Pons (tissue), 1 donor: ENCODE results near the gene TMEM163.

Experiments used
- DNase-seq: peaks from one replicate; pipeline ENCODE4 v3.0.0-alpha.2; 2016; ENCODE audit warnings: low spot score

The TMEM163 gene

GRCh38 chr2:134722728-134723127 lies 3.9 kb upstream of the TMEM163 start:
- DNase-seq: no peak

GRCh38 chr2:134721596-134721995 lies 2.8 kb upstream of the TMEM163 start:
- DNase-seq: no peak

- DNase-seq: no peak
Measured at GRCh38 chr2:134718023-134718816, 580 bp downstream of the TMEM163 start.

DNA sequence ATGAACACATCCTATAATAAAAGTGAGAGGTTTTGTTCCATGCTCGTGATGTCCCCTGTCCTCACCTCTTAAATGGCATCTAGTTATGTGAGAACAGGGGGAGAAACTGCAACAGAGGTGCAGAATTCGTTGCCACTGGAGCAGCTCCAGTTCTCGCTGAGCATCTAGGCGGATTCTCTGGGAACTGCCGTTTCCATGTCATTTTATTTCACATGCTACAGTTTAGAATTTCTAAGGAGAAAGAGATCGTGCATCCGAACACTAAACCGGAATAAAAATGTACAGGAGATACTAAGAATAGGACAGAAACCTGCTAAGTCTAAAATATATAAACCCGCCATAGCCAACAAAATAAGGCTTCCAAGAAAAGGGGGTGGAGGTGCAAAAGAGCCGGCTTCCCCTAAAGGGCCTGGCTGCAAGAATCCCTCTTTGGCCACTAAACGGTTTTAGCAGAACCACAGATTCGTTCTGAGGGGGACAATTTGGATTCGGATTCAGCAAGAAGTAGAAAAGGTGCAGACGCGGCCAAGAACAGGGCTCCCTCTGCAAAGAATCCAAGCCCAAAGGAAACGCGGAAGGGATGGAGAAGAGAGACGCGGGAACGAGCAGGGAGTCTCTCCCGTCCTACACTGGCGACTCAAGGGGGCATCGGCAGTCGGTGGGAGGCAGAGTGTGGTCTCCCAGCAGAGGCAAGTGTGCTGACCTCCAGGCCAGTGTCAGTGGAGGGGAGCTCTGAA lies 1.3 kb downstream of the TMEM163 start:
- no peak for DNase-seq

- DNase-seq: no peak
Measured at GRCh38 chr2:134716721-134717243, 2.0 kb downstream of the TMEM163 start.

DNA sequence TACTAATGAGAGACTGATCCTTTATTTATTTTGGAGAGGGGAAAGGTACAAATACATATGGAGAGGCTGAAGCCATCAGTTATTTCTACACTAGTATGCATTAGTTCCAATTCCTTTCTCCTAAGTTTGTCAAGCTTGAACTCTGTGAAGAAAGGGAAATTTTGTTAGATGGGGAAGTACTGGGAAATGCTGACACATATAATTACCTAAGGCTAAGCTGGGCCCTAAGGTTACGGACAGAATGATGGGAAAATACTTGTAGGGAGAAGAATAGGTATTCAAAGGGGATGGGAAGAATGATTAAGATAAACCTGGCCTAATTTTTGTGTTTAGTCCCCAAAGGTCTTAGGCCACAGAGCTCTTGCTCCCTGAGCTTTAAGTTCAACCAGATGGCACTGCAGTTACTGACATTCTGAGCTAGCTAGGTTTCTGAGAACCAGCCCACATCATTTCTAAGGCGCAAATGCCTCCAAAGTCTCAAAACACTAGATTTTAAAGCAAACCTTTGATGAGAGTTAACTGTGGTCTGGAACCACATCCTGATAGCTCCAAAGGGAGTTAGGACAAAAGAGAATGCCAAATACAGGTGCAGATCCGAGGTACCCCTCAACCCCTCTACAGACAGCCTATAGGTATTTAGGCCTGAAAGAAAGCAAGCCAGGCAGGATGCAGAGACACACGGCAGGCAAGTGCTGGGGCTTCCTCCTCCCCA lies 2.7 kb downstream of the TMEM163 start:
- no peak for DNase-seq

DNA sequence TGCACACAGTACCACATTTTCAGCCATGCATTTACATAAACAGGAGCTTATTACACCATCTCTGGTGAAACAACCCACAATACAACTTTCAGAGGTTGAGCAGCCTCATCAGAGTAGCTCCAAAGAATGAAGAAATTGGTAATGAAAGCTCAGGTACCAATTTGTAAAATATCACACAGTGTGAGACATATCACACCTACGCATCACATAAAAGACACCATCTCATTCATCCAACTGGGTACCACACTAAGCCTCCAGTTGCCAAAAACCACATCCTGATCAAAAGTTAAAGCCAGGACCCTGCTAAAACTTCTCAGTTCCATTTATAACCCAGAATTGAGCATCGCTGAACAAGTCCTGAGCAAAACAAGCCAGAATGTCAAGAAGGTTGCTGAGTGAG lies 4.6 kb downstream of the TMEM163 start:
- DNase-seq: no peak

GRCh38 chr2:134713606-134714005 lies 5.2 kb downstream of the TMEM163 start:
- DNase-seq: no peak

DNA sequence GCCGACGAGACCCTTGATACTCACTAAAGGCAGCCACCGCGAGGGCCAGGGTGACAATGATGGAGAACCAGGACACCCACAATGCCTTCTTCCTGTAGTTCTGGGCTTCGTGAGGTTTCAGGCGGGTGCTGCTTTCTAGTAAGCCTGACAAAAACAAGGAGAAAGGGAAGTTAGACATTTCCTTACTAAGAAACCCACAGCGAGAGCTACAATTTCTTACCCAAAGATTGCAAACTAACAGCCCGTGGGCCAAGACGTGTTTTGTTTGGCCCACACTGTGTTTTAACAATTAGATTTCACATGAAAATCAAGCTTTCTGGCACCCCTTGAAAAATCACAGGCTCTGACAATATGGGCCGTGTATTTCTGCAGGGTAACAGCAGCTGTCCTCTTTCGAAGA lies 5.6 kb downstream of the TMEM163 start:
- DNase-seq: no peak

GRCh38 chr2:134712736-134713135 lies 6.1 kb downstream of the TMEM163 start:
- DNase-seq: no peak

DNA sequence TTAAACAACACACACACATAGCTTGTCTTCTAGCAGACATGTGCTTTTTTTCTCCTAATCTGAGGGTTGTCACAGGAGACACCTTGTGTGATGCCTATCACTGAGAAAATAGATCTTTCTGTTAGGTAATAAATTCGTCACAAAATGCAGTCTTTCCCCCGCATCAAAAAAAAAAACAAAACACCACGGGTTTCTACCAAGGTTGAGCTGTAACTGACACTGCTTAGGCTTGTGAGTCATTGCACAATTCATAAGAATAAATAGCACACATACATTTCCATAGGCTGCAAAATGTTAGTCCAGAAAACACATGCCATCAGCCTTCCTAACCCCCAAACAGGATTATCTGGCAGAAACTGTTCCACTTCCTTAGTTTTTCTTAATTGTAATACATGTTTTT lies 6.5 kb downstream of the TMEM163 start:
- DNase-seq: no peak

- no peak for DNase-seq
Measured at GRCh38 chr2:134711692-134712091, 7.1 kb downstream of the TMEM163 start.

- no peak for DNase-seq
Measured at GRCh38 chr2:134707330-134707676, 11.5 kb downstream of the TMEM163 start.

GRCh38 chr2:134706587-134707329 lies 12.0 kb downstream of the TMEM163 start:
- DNase-seq: no peak

DNA sequence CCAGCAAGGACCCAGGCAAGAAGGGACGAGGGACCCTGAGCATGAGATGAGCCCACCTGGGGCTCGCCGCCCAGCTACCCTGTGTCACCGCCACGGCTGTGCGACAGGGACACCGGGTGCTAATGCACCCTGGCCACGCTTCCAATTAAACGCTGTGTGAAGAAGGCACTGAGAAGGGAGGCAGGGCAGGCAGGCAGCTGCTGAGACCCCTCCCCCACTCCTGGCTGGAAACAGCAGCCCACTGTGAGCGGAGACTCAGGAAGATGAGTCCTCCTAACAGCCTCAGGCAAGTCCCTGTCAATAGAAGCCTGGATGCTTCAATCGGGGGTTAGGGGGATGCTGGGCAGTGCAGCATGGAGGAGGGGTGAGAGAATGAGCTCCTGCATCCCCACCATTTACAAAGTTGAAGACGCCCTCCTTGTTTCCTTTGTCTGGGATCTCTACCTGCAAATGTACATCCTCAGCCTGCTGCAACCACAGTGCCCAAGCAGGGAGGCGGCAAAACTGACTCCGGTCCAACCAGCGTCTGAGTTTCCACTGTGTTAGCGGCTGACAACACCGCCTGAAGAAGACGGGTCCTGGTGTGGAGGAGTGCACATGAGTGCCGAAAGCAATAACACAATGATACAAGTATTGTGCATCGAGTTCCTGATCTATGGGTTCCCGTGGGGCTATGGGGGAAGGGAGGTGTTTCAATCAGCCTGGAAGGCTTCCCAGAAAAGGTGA lies 12.8 kb downstream of the TMEM163 start:
- DNase-seq: no peak

- DNase-seq: no peak
Measured at GRCh38 chr2:134704173-134704572, 14.6 kb downstream of the TMEM163 start.

- DNase-seq: no peak
Measured at GRCh38 chr2:134703426-134703825, 15.4 kb downstream of the TMEM163 start.

GRCh38 chr2:134700730-134701129 lies 18.1 kb downstream of the TMEM163 start:
- no peak for DNase-seq

- no peak for DNase-seq
Measured at GRCh38 chr2:134694411-134694810, 24.4 kb downstream of the TMEM163 start.

DNA sequence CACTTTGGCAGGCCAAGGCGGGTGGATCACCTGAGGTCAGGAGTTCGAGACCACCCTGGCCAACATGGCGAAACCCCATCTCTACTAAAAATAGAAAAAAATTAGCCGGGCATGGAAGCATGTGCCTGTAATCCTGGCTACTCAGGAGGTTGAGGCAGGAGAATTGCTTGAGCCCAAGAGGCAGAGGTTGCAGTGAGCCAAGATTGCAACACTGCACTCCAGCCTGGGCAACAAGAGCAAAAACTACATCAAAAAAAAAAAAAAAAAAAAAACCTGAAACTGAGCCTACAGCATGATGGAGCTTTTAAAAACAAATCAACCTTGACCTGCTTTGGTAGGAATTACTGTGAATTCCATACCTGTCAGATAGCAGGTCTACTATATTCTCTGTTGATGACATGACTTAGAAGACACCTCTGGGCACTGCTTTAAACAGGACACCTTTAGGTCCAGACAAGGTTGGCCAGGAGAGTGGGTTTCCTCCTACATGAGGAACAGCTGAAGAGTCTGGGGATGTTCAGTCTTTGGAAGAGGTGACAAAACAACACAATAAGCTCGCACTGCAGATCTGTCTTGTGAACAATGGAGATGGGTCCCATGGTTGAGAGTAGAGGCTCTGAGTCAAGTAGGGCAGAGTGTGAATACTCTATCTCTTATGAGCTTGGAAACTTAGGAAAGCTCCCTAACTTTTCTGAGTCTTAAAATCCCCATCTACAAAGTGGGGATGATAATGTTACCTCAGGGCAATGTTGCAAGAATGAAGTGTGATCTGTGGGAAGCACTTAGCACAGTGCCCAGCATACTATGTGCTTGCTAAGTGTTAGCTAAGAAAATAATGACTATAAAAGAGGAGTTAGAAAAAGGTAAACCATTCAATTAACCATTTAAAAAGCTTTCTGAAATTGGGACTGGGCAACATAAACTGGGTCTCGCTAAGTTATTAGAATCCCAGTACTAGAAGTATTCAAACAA lies 25.2 kb downstream of the TMEM163 start:
- no peak for DNase-seq
